ENCODE measurements around the gene CHD2. TPM values are rescaled to one million over a fixed set of nuclear protein-coding genes. Genes with fewer than 3 reads are reported as not detected.

CHD2 gene
- total RNA-seq, 1 experiment from 2014 or later = 101 TPM

GRCh38 chr15:93001881-93002280 is 101.8 kb downstream of the CHD2 start (continued):
- no peak for TF ChIP-seq ZNF425 (CRISPR knock-in tag; conservative IDR thresholded peaks at IDR 0.05)
- TF ChIP-seq EMX1 (CRISPR knock-in tag; IDR thresholded peaks at IDR 0.05) = no peak
- no peak for TF ChIP-seq ZBTB43 (CRISPR knock-in tag; IDR thresholded peaks at IDR 0.05)
- TF ChIP-seq, protein P1, sequence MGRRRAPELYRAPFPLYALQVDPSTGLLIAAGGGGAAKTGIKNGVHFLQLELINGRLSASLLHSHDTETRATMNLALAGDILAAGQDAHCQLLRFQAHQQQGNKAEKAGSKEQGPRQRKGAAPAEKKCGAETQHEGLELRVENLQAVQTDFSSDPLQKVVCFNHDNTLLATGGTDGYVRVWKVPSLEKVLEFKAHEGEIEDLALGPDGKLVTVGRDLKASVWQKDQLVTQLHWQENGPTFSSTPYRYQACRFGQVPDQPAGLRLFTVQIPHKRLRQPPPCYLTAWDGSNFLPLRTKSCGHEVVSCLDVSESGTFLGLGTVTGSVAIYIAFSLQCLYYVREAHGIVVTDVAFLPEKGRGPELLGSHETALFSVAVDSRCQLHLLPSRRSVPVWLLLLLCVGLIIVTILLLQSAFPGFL (CRISPR knock-in tag; IDR thresholded peaks at IDR 0.05; ENCODE audit: borderline replicate concordance) = no peak
- no peak for TF ChIP-seq ZNF232 (CRISPR knock-in tag; IDR thresholded peaks at IDR 0.05)
- TF ChIP-seq FOXK1 (CRISPR knock-in tag; IDR thresholded peaks at IDR 0.05) = no peak
- TF ChIP-seq ZNF416 (CRISPR knock-in tag; IDR thresholded peaks at IDR 0.05) = no peak
- no peak for TF ChIP-seq ZNF219 (CRISPR knock-in tag; IDR thresholded peaks at IDR 0.05; ENCODE audit: borderline replicate concordance)
- TF ChIP-seq ZNF423 (CRISPR knock-in tag; IDR thresholded peaks at IDR 0.05) = no peak
- TF ChIP-seq OVOL2 (CRISPR knock-in tag; IDR thresholded peaks at IDR 0.05; ENCODE audit: borderline replicate concordance) = no peak
- TF ChIP-seq, protein P2, sequence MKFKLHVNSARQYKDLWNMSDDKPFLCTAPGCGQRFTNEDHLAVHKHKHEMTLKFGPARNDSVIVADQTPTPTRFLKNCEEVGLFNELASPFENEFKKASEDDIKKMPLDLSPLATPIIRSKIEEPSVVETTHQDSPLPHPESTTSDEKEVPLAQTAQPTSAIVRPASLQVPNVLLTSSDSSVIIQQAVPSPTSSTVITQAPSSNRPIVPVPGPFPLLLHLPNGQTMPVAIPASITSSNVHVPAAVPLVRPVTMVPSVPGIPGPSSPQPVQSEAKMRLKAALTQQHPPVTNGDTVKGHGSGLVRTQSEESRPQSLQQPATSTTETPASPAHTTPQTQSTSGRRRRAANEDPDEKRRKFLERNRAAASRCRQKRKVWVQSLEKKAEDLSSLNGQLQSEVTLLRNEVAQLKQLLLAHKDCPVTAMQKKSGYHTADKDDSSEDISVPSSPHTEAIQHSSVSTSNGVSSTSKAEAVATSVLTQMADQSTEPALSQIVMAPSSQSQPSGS (CRISPR knock-in tag; IDR thresholded peaks at IDR 0.05; ENCODE audit: borderline replicate concordance, low read depth) = no peak

DNA sequence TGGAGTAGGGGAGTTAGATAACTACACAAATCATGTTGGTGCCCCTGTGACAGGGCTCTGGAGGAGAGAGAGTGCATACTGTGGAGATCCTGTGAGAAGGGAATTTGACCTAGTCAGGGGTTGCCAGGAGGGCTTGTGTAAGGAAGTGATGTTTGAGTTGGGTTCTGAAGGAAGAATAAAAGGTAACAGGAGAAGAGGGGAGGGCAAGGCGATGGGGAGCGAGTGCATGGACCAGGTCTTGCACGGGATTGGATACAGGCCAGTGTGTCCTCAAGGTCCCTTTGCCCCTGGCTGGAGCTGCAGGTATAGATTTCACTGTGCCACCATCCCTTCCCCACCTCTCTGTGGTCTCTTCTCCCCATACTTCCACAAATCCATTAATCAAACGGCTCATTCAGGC is 105.0 kb downstream of the CHD2 start:
- ATAC-seq (peak; percentile 34; the same call in 1 of the 2 replicates), DNase-seq (ENCODE audit: low spot score) (no peak)
- no peak overlapping the region for H3K4me3 Mint-ChIP-seq
- ChIA-PET POLR2A (no interaction called here), CTCF (no interaction called here)
- H3K9me3 Mint-ChIP-seq = no peaks in the 10 kb centered on the region
- no peaks in the 10 kb centered on the region for H3K4me1 Mint-ChIP-seq
- no peaks in the 10 kb centered on the region for H3K27me3 Mint-ChIP-seq (ENCODE audit: low read depth)
- peaks cover 89% of the 10 kb centered on the region for H3K36me3 Mint-ChIP-seq
- H3K27ac Mint-ChIP-seq = no peak overlapping the region; the same call in 1 of the 2 replicates
- TF ChIP-seq CTCF (IDR thresholded peaks at IDR 0.05) (no peak), TEAD4 (CRISPR knock-in tag; IDR thresholded peaks at IDR 0.05) (no peak), USF1 (CRISPR knock-in tag; IDR thresholded peaks at IDR 0.05) (no peak), ESRRA (CRISPR knock-in tag; IDR thresholded peaks at IDR 0.05; ENCODE audit: borderline replicate concordance) (no peak)

- DNase-seq (ENCODE audit: low spot score) = no peak
- ChIA-PET POLR2A (no interaction called here), CTCF (no interaction called here)
- Mint-ChIP-seq H3K27ac (peak overlapping the region; percentile 92), H3K4me3 (no peak overlapping the region), H3K27me3 (ENCODE audit: low read depth) (no peaks in the 10 kb centered on the region), H3K4me1 (no peaks in the 10 kb centered on the region), H3K36me3 (peaks cover 89% of the 10 kb centered on the region), H3K9me3 (no peaks in the 10 kb centered on the region)
- no peak for ATAC-seq
- TF ChIP-seq, protein P3, sequence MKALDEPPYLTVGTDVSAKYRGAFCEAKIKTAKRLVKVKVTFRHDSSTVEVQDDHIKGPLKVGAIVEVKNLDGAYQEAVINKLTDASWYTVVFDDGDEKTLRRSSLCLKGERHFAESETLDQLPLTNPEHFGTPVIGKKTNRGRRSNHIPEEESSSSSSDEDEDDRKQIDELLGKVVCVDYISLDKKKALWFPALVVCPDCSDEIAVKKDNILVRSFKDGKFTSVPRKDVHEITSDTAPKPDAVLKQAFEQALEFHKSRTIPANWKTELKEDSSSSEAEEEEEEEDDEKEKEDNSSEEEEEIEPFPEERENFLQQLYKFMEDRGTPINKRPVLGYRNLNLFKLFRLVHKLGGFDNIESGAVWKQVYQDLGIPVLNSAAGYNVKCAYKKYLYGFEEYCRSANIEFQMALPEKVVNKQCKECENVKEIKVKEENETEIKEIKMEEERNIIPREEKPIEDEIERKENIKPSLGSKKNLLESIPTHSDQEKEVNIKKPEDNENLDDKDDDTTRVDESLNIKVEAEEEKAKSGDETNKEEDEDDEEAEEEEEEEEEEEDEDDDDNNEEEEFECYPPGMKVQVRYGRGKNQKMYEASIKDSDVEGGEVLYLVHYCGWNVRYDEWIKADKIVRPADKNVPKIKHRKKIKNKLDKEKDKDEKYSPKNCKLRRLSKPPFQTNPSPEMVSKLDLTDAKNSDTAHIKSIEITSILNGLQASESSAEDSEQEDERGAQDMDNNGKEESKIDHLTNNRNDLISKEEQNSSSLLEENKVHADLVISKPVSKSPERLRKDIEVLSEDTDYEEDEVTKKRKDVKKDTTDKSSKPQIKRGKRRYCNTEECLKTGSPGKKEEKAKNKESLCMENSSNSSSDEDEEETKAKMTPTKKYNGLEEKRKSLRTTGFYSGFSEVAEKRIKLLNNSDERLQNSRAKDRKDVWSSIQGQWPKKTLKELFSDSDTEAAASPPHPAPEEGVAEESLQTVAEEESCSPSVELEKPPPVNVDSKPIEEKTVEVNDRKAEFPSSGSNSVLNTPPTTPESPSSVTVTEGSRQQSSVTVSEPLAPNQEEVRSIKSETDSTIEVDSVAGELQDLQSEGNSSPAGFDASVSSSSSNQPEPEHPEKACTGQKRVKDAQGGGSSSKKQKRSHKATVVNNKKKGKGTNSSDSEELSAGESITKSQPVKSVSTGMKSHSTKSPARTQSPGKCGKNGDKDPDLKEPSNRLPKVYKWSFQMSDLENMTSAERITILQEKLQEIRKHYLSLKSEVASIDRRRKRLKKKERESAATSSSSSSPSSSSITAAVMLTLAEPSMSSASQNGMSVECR (CRISPR knock-in tag; IDR thresholded peaks at IDR 0.05; ENCODE audit: borderline replicate concordance) = no peak
- TF ChIP-seq, protein P1 (CRISPR knock-in tag; IDR thresholded peaks at IDR 0.05; ENCODE audit: borderline replicate concordance) = no peak
- TF ChIP-seq ZNF138 (CRISPR knock-in tag; conservative IDR thresholded peaks at IDR 0.05) (no peak), NR2C2 (CRISPR knock-in tag; IDR thresholded peaks at IDR 0.05) (no peak), ZNF232 (CRISPR knock-in tag; IDR thresholded peaks at IDR 0.05) (no peak)
- TF ChIP-seq, protein P4, sequence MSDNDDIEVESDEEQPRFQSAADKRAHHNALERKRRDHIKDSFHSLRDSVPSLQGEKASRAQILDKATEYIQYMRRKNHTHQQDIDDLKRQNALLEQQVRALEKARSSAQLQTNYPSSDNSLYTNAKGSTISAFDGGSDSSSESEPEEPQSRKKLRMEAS (CRISPR knock-in tag; IDR thresholded peaks at IDR 0.05) = no peak
Observed at GRCh38 chr15:93007994-93008393, 107.9 kb downstream of the CHD2 start.

All from WTC11 (cell line).